HL-60/S4 treated with phorbol 12-myristate 13-acetate at 8.2 ng/mL for 4 days and 3 days (cell line): Measurements from ENCODE around the gene USP1.

Source experiments
- in situ Hi-C: fragments of 300-500 bp; cut with MboI; formaldehyde crosslinking; loops from 2 replicates; pipeline ENCODE4 v1.15.0; 2022; ENCODE audit warnings: low sequenced_read_pairs

Gene USP1

DNA sequence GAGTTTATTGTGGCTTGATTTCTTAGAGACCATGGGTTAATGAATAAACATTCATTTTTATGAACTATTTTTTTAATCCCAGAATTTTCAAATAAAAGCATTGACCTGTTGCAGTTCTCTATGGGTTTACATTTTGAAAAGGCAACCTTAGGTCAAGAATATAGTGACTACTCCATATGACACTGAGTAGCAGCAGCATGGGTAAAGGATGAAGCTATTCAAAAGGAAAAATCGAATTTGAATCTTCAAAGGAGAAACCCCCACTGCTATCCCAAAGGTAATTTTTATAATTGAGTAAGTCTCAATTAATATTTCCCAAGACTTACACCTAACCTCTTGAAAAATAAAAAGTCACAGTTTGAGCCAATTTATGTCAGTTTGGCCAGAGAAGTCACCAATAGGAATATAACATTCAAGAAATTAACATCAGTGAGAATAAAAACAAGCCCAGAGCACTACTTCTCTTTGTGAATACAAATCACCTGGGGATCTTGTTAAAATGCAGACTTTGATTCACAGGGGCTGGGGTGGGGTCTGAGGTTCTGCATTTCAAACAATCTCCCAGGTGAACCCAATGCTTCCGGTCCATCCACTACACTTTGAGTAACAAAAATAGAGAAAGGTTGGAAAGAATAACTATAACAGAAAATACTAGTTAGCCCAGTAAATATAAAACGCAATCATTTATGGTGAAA, 39.8 kb downstream of the USP1 start:
- in situ Hi-C loops = no loop called here

DNA sequence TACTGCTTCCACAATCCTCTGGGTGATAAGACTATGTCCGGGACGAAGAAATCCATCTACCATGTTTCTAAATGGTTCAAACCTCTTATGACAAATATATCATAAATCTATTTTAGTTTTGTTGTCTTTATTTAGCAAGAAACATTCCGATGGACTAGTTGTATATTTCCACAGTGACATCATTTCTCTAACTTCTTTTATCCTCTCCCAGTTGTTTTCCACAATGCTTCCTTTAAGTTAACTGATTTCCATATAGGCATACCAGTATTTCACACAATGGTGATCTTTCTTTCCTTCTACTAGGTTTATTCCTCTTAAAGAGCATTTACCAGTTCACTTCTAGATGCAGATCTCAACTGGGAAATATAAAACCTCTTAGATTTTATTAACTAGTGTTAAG, 44.8 kb downstream of the USP1 start:
- in situ Hi-C loops = no loop called here

DNA sequence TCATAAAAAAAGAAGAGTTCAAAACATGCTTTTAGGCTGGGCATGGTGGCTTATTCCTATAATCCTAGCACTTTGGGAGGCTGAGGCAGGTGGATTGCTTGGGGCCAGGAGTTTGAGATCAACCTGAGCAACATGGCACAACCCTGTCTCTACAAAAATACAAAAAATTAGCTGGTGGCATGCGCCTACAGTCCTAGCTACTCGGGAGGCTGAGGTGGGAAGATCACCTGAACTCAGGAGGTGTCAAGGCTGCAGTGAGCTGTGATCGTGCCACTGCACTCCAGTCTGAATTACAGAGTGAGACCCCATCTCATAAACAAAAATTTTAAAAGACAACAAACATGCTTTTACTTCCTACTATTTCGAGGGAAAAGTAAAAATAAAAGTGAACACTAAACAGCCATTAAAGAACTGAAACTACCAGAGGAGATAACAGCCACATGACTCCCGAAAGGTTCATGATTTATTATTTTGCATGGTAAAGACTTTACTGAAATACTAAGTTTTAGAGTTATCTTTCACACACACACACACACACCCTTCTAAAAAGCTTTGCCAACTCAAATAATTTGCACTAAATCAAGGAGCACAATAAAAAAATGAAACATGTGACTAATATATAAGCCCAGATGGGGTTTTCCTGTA, 48.1 kb downstream of the USP1 start:
- in situ Hi-C loops = no loop called here

DNA sequence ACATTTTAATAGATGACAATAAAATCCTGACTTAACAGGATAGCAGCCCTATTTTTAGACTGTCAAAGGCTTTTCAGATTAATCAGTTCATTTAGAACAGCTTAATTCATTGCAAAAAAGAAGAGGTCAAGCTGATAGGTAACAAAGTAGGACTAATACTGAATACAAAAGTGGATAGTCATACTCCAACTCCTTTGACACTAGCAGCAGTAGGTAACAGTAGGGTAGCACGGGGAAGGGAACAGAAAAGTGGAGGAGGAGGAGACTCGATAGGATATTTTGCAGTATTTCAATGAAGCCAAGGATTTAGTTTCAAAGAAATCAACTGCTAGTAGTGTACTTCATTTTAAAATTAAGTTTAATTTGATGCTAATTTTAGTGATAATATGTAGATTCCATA, 51.1 kb downstream of the USP1 start:
- in situ Hi-C loops = no loop called here

DNA sequence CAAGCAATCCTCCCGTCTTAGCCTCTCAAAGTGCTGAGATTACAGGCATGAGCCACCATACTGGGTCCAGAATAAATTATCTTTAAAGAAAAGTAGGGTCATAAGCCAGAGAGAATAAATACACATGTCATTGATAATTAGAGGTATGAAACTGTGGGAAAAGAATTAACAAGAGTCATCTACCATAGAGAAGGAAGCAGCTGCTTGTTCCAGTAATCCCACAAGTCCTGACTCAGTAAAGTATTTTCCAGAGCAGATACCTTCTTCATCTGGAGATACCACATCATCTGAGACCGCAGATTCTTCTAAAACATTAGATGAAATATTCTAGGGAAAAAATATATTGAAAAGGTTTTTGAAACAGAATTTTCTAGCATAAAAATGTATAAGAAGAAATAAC, 55.7 kb downstream of the USP1 start:
- in situ Hi-C loops = no loop called here

DNA sequence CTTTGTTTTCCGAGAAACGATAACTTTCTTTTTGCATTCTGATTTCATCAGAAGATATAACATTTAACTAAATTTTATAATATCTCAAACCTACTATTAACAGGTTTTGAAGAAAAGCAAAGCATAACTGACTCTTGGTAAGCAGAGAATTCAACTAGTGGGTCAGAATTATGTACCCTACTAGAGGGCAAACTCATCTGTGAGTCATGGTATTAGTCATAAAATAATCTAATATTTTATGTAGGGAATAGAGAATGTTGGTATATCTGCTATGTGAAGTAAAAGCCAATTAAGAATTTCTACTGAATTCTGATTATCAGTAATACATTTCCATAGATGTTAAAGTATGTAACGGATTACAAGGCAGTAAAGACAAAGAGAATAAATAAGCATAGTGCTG, 56.8 kb downstream of the USP1 start:
- in situ Hi-C loops = no loop called here

DNA sequence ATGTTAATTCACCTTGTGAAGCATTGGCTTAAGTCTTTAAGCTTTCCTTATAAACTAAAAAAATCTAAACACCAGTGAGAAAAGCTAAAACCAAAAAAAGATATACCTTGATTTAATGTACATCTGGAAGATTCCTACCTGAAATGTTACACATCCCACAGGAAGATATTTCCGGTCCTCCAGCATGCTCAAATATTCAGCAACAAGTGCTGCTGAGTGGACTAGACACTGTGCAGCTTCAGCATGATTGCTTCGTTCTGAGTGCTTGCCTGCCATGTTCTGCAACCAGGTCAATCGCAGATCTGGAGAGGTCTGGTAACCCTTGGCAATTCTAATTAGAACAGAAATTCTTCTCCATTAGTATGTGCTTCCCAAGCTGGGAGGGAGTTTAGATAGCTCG, 57.3 kb downstream of the USP1 start:
- in situ Hi-C loops = no loop called here

DNA sequence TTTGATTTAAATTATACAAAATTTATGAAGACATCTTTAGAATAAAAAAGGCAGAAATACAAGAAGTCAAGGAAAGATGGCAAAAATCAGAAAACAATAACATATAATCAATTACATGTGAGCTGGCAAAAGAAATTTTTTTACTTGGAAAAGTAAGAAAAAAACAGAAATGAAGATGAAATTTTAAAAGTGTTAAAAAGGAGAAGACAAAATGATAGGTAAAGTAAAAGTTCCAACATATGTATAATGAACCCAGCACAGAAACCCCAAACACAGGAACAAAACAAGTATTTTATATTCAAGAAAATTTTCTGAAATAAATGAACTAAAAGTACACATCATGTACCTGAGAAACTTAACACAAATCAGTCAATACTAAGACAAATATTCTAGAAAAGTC, 63.4 kb downstream of the USP1 start:
- in situ Hi-C loops = no loop called here
